HG02798 (cell line): ENCODE data around the gene ESR1.

Experiments used
- ATAC-seq: cut with Tn5 transposase; IDR thresholded peaks from one replicate; pipeline ENCODE4 v1.9.1; 2021; ENCODE audit warnings: mild to moderate bottlenecking; ENCODE audit not compliant: unreplicated experiment, poor library complexity

ESR1 gene

DNA sequence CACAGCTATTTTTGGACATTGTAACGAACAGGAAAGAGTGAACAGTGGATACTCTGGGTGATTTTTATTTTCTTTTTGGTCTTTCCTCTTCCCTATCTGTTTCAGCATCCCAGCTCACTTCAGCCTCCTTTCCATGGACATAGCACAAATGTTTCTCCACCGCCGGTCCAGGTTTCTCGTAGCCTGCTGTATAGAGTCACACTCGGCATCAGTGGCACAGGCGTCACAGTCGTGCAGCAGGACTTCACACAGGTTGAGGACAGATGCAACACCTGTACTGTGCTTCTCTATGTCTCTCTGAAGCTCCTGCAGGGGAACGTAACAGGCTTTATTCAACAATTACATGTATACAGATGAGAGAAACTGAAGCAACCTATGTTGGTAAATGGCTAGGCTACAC is 348.3 kb downstream of the ESR1 start:
- ATAC-seq = no peak

- ATAC-seq = peak; percentile 98
Measured at GRCh38 chr6:152160346-152160745, 352.9 kb downstream of the ESR1 start.

- peak; percentile 57 for ATAC-seq
Measured at GRCh38 chr6:152161501-152161900, 354.0 kb downstream of the ESR1 start.

GRCh38 chr6:152164957-152165356 is 357.5 kb downstream of the ESR1 start:
- no peak for ATAC-seq

DNA sequence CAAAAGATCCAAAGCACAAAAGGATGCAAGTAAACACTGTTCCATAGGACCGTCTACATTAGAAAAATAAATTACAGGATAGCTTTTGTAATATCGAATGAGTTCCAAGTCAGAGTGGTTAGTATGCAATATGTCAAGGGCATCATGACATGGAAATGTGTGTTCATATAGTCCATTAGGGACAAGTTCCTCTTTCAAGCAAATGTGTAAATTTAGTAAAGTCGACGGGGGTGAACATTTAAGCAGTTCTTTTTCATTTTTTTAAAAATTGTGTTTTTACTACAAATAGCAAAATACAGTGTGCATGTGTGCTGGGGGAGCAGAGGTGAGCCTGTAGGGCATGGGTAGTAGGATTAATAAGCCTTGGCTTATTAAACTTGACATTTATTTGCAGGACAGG is 359.0 kb downstream of the ESR1 start:
- ATAC-seq = no peak

- ATAC-seq = no peak
Measured at GRCh38 chr6:152166897-152167296, 359.4 kb downstream of the ESR1 start.

- ATAC-seq = no peak
Measured at GRCh38 chr6:152167641-152168603, 360.4 kb downstream of the ESR1 start.

DNA sequence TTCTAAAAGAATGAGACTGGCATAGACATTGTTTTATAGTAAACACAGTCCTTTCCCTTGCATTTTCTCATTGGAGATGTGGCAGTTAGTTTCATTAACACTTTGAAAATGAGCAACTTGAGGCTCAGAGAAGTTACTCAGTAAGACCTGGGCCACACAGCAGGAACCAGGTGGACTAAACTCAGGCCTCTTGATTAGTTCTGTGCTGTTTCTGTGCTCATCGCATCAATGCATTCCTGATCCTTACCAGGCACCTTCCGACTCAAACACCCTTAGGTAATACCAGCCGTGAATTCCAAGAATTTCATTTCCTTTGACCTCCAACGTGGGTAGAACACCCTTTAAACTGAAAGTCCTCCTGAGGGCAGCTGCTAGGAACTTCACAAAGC is 362.8 kb downstream of the ESR1 start:
- no peak for ATAC-seq

GRCh38 chr6:152170702-152171667 is 363.5 kb downstream of the ESR1 start:
- peak; percentile 96 for ATAC-seq

GRCh38 chr6:152173321-152173720 is 365.8 kb downstream of the ESR1 start:
- no peak for ATAC-seq

DNA sequence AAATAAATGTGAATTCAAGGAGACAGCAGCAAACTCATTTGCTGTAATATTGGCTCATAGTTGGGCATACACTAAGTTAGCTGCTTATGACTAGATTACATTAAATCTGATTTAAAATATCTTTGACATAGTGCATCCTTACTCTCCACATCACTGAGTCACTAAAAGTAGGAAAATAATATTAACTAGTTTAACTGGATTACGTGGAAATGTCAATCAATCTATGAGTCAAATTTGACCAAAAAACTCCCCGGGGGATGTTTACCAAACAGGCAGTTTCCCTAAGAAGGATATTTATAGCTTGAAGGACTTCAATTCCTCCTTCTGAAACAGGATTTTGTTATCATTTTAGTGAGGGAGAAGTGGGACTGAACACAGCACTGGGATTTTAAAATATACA is 366.5 kb downstream of the ESR1 start:
- no peak for ATAC-seq

DNA sequence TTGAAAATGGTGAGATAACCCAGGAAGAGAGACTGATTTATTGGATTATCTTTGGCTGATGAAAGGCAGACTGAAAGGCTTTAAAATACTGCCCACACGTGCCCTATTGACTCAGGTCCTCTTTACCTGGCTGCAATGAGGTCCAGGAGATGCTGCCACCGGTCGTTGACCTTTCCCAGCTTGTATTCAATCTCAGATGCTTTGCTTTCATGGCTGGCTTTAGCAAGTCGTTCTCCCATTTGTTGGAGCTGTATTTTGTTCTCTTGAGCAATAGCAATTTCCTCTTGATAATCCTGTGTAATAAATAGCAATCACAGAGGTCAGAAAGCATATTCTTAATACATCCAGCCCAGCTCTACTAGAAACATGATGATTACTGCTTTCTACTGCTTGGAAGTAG is 368.8 kb downstream of the ESR1 start:
- ATAC-seq = no peak
